H1 (cell line): Measurements from ENCODE around the gene SLC25A17. TPM values are rescaled to one million over a fixed set of nuclear protein-coding genes. Genes with fewer than 3 reads are reported as not detected.

Experiments used
- CTCF ChIA-PET: fragments of 300-600 bp; sonication (Branson Sonifier 250); formaldehyde crosslinking; loops from one replicate; lab custom pipeline; 2021; ENCODE audit not compliant: partially characterized antibody; lab: Charles Lee
- POLR2A ChIA-PET: fragments of 300-600 bp; sonication (Branson Sonifier 250); formaldehyde crosslinking; loops from one replicate; lab custom pipeline; 2021; ENCODE audit warnings: inconsistent platforms; ENCODE audit not compliant: partially characterized antibody; lab: Charles Lee
- DNase-seq, 2 experiments: peaks; one replicate each; pipeline versions ENCODE4 v3.0.0 to v3.0.0-alpha.2; 2010 to 2022; ENCODE audit warnings: low spot score in 2 of 2, low read depth in 1 of 2, mixed read lengths in 1 of 2
- FAIRE-seq: peaks from 2 replicates; lab custom pipeline; 2011; peaks lifted over from hg19 to GRCh38; lab: Jason Lieb, UNC
- H2AFZ ChIP-seq: 2 replicates; pipeline ENCODE4 v1.8.1; 2012; ENCODE audit warnings: low read length, inconsistent platforms
- H2AK5ac ChIP-seq: 2 replicates; pipeline ENCODE4 v1.6.1; 2013; ENCODE audit warnings: low read depth, low read length
- H2BK120ac ChIP-seq: replicated peaks from 2 replicates; pipeline ENCODE3; 2013; ENCODE audit warnings: low read depth, low read length, inconsistent platforms
- H2BK12ac ChIP-seq: 2 replicates; pipeline ENCODE4 v1.6.1; 2013; ENCODE audit warnings: low read depth, low read length
- H2BK15ac ChIP-seq: 2 replicates; pipeline ENCODE4 v1.6.1; 2013; ENCODE audit warnings: low read length
- H2BK20ac ChIP-seq: 2 replicates; pipeline ENCODE4 v1.6.1; 2013; ENCODE audit warnings: low read length
- H2BK5ac ChIP-seq: 2 replicates; pipeline ENCODE4 v1.6.1; 2013; ENCODE audit warnings: low read depth, low read length
- H3K14ac ChIP-seq: 2 replicates; pipeline ENCODE4 v1.6.1; 2013; ENCODE audit warnings: inconsistent platforms; ENCODE audit not compliant: insufficient read length
- H3K18ac ChIP-seq: 2 replicates; pipeline ENCODE4 v1.6.1; 2013; ENCODE audit warnings: low read length; ENCODE audit errors: extremely low read depth
- H3K23ac ChIP-seq: 2 replicates; pipeline ENCODE4 v1.6.1; 2013; ENCODE audit warnings: inconsistent platforms; ENCODE audit not compliant: insufficient read length
- H3K23me2 ChIP-seq: 2 replicates; pipeline ENCODE4 v1.6.1; 2013; ENCODE audit warnings: low read depth, low read length
- H3K27ac ChIP-seq: 2 replicates; pipeline ENCODE4 v1.6.1; 2011; ENCODE audit warnings: low read depth, low read length, inconsistent platforms
- H3K27me3 ChIP-seq, 4 experiments: replicated peaks in 1 of 4; 1 replicate in 1 of 4; 2 replicates in 3 of 4; pipeline versions ENCODE4 v1.6.1 to v1.8.1; 2011 to 2013; ENCODE audit warnings: low read length in 3 of 4, mild to moderate bottlenecking in 3 of 4, inconsistent platforms in 2 of 4, mixed read lengths in 2 of 4, moderate library complexity in 1 of 4; ENCODE audit not compliant: control insufficient read depth in 3 of 4, insufficient read depth in 3 of 4; ENCODE audit errors: extremely low read depth in 1 of 4
- H3K36me3 ChIP-seq, 4 experiments: 2 replicates each; pipeline versions ENCODE4 v1.6.1 to v1.8.1; 2011 to 2013; ENCODE audit warnings: mild to moderate bottlenecking in 4 of 4, low read length in 3 of 4, moderate library complexity in 2 of 4, control low read depth in 1 of 4, inconsistent platforms in 1 of 4; ENCODE audit not compliant: insufficient read depth in 4 of 4, control insufficient read depth in 2 of 4
- H3K4ac ChIP-seq: replicated peaks from 2 replicates; pipeline ENCODE3; 2013; ENCODE audit warnings: low read length, low read depth, mixed read lengths, inconsistent platforms; ENCODE audit not compliant: insufficient read length
- H3K4me1 ChIP-seq, 4 experiments: replicated peaks in 1 of 4; 1 replicate in 1 of 4; 2 replicates in 3 of 4; pipeline versions ENCODE4 v1.6.1 to v1.8.1; 2011 to 2013; ENCODE audit warnings: low read length in 3 of 4, inconsistent platforms in 2 of 4, mixed read lengths in 1 of 4; ENCODE audit not compliant: insufficient read depth in 4 of 4, control insufficient read depth in 3 of 4
- H3K4me2 ChIP-seq, 2 experiments: 2 replicates each; pipeline versions ENCODE4 v1.6.1 to v1.8.1; 2011 to 2013; ENCODE audit warnings: low read depth in 2 of 2, low read length in 2 of 2, control low read depth in 1 of 2, inconsistent platforms in 1 of 2, mild to moderate bottlenecking in 1 of 2; ENCODE audit not compliant: insufficient read depth in 1 of 2
- H3K4me3 ChIP-seq, 4 experiments: fragments of 200-600, 300-600 bp in 1 of 4; sonication (generic), shearing (Covaris generic), sonication (Bioruptor Twin) in 1 of 4; 2 replicates each; pipeline versions ENCODE4 v1.5.1 to v1.8.1; 2011 to 2016; ENCODE audit warnings: low read length in 4 of 4, low read depth in 3 of 4, control low read depth in 2 of 4, inconsistent platforms in 2 of 4, mild to moderate bottlenecking in 2 of 4, mixed read lengths in 1 of 4, moderate library complexity in 1 of 4; ENCODE audit not compliant: insufficient read depth in 2 of 4; ENCODE audit errors: extremely low read depth in 1 of 4
- H3K56ac ChIP-seq: replicated peaks from 2 replicates; pipeline ENCODE3; 2013; ENCODE audit warnings: low read depth, mild to moderate bottlenecking, mixed read lengths, low read length, inconsistent platforms; ENCODE audit not compliant: insufficient read length
- H3K79me1 ChIP-seq: 2 replicates; pipeline ENCODE4 v1.6.1; 2013; ENCODE audit warnings: low read depth, low read length, control low read depth
- H3K79me2 ChIP-seq, 2 experiments: 2 replicates each; pipeline versions ENCODE4 v1.6.1 to v1.8.1; 2012 to 2013; ENCODE audit warnings: low read length in 2 of 2, mild to moderate bottlenecking in 2 of 2, inconsistent platforms in 1 of 2; ENCODE audit not compliant: insufficient read depth in 2 of 2, control insufficient read depth in 1 of 2
- H3K9ac ChIP-seq, 4 experiments: replicated peaks in 1 of 4; 1 replicate in 1 of 4; 2 replicates in 3 of 4; pipeline versions ENCODE4 v1.6.1 to v1.8.1; 2011 to 2013; ENCODE audit warnings: low read depth in 3 of 4, low read length in 3 of 4, control low read depth in 2 of 4, mild to moderate bottlenecking in 2 of 4, moderate library complexity in 2 of 4, inconsistent platforms in 1 of 4; ENCODE audit errors: extremely low read depth in 1 of 4
- H3K9me3 ChIP-seq, 2 experiments: 2 replicates each; pipeline versions ENCODE4 v1.6.1 to v1.8.1; 2012 to 2013; ENCODE audit warnings: mild to moderate bottlenecking in 2 of 2, moderate library complexity in 2 of 2, control low read depth in 1 of 2, inconsistent platforms in 1 of 2, low read depth in 1 of 2, low read length in 1 of 2, mixed read lengths in 1 of 2; ENCODE audit not compliant: insufficient read depth in 2 of 2
- H4K20me1 ChIP-seq, 2 experiments: replicated peaks in 1 of 2; 2 replicates each; pipeline versions ENCODE3 to v1.8.1; 2011 to 2013; ENCODE audit warnings: inconsistent platforms in 2 of 2, low read length in 2 of 2, mild to moderate bottlenecking in 1 of 2; ENCODE audit not compliant: insufficient read depth in 2 of 2, control insufficient read depth in 1 of 2
- H4K5ac ChIP-seq: 2 replicates; pipeline ENCODE4 v1.6.1; 2013; ENCODE audit warnings: low read length, low read depth, mixed read lengths, inconsistent platforms; ENCODE audit not compliant: insufficient read length
- H4K8ac ChIP-seq: 2 replicates; pipeline ENCODE4 v1.8.0; 2013; ENCODE audit warnings: mild to moderate bottlenecking, moderate library complexity, low read length, inconsistent platforms; ENCODE audit not compliant: insufficient read depth; ENCODE audit errors: extremely low read depth
- H4K91ac ChIP-seq: replicated peaks from 2 replicates; pipeline ENCODE3; 2013; ENCODE audit warnings: low read length, mixed read lengths, inconsistent platforms; ENCODE audit not compliant: insufficient read length
- BCL11A ChIP-seq, 2 experiments: IDR thresholded peaks; one replicate each; pipeline ENCODE4 v1.6.1; 2011; ENCODE audit warnings: low read depth in 2 of 2, low read length in 2 of 2, mild to moderate bottlenecking in 2 of 2
- BRCA1 ChIP-seq: IDR thresholded peaks from 2 replicates; pipeline ENCODE4 v1.6.1; 2012; ENCODE audit warnings: low read depth, low read length, improper control_type of control experiment
- POU5F1 ChIP-seq: IDR thresholded peaks from 2 replicates; pipeline ENCODE4 v1.6.1; 2011; ENCODE audit warnings: low read depth, mild to moderate bottlenecking, low read length, moderate library complexity
- SAP30 ChIP-seq: fragments of 300-600 bp; sonication (generic); IDR thresholded peaks from 2 replicates; pipeline ENCODE4 v1.7.1; 2012; ENCODE audit warnings: low read length, moderate library complexity, mild to moderate bottlenecking, inconsistent platforms; ENCODE audit not compliant: insufficient read depth, insufficient replicate concordance
- WGBS, 2 experiments: shearing (Covaris generic) in 1 of 2; methylation state at CpG; one replicate each; pipeline versions ENCODE4 v1.1.6 to v1.1.7; 2013 to 2015; ENCODE audit warnings: low lambda C conversion rate in 2 of 2, mixed read lengths in 2 of 2, inconsistent platforms in 1 of 2, low coverage in 1 of 2, missing lambda C conversion rate in 1 of 2; ENCODE audit not compliant: insufficient replicate concordance in 2 of 2, insufficient coverage in 1 of 2, insufficient read length in 1 of 2; ENCODE audit errors: extremely low coverage in 1 of 2, missing lambda C conversion rate in 1 of 2; 5-methylcytosine and 5-hydroxymethylcytosine counted together
- polyA plus RNA-seq, 7 experiments: library from polyadenylated mRNA; depleted of rRNA in 3 of 7; stranded (reverse) in 5 of 7; unstranded in 2 of 7; fragments of >200 nt in 5 of 7; fragments of 200-250 nt in 2 of 7; gene quantifications; 1 replicate in 5 of 7; 2 replicates in 1 of 7; 4 replicates in 1 of 7; pipeline versions ENCODE4 v1.2.1 to v1.2.3, GENCODE V29; 2011 to 2013; ENCODE audit warnings: missing spikeins in 2 of 7, mixed read lengths in 2 of 7
- total RNA-seq: library from RNA; stranded (reverse); fragmentation: NEBNext Ultra II Directional; extraction: Animal tissue kit (Norgen Biotek cat#: 25700); gene quantifications from 2 replicates; pipeline ENCODE4 v1.2.1, GENCODE V29; 2021

Gene SLC25A17
- total and polyA plus RNA-seq, 2 of the 8 experiments (the other 6 are each of a cell fraction or from before 2014, with no cell fraction given) = 17.9 to 40.4 TPM

DNA sequence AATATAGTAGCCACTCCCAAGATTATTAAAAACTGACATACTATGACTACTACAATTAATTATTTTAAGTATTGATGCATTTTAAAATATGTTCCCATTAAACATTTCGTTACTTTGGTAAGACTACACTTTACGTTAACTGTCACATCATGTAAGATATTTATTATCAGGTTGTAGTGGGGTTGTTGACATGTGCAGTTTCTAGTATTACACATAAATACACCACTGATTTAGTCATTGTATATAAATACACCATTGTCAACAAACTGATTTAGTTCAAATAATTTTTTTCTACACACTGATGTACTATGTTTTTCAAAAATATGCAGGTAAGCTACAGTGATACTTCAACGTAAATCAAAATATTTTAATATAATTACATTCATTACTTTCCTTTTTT, 25.8 kb upstream of the SLC25A17 start:
- Histone ChIP-seq H4K20me1 (peaks cover 2 to 3% of the 10 kb centered on the region in 2 experiments), H4K5ac (no peak overlapping the region), H3K23ac (no peak overlapping the region), H2AFZ (no peak overlapping the region), H3K14ac (no peak overlapping the region), H2BK120ac (no peak overlapping the region), H3K18ac (no peak overlapping the region), H2BK5ac (no peak overlapping the region), H3K79me2 (peaks cover 0 to 56% of the 10 kb centered on the region in 2 experiments; a peak in 2 of 4 replicates), H3K27me3 (no peaks in the 10 kb centered on the region), H3K4me3 (no peak overlapping the region), H3K36me3 (peaks cover 10 to 86% (median 35%) of the 10 kb centered on the region in 4 experiments), H2BK12ac (no peak overlapping the region), H3K9ac (no peak overlapping the region), H3K4ac (no peak overlapping the region), H2BK15ac (no peak overlapping the region), H4K8ac (no peak overlapping the region), H3K23me2 (no peaks in the 10 kb centered on the region), H2AK5ac (no peak overlapping the region), H3K4me2 (no peak overlapping the region), H2BK20ac (no peak overlapping the region), H3K27ac (no peak overlapping the region), H3K56ac (no peak overlapping the region), H3K79me1 (no peaks in the 10 kb centered on the region), H4K91ac (no peak overlapping the region), H3K9me3 (no peaks in the 10 kb centered on the region), H3K4me1 (no peaks in the 10 kb centered on the region)
- ChIA-PET POLR2A (no interaction called here), CTCF (no interaction called here)
- WGBS, 2 experiments = 91% methylated on average over 3 of the region's 3 CpGs; no CpG with 5 or more reads in 1 of the 2 experiments
- DNase-seq = no peak
- TF ChIP-seq POU5F1 = no peak
- no peak for TF ChIP-seq SAP30
- no peak for TF ChIP-seq BRCA1
- TF ChIP-seq BCL11A (IDR thresholded peaks at IDR 0.05; ENCODE audit: low read depth in 2 of 2, low read length in 2 of 2) = no peak
- FAIRE-seq = no peak
